ENCODE data around the gene MFSD1. TPM values are rescaled to one million over a fixed set of nuclear protein-coding genes. Genes with fewer than 3 reads are reported as not detected.
"Not testable (repeated sequence)": the region's sequence is repeated elsewhere in the genome, so short reads cannot be mapped to it uniquely, and the experiment has no call there.

The MFSD1 gene
- total and polyA plus RNA-seq, 2 of the 13 experiments (the other 11 are each of a cell fraction or from before 2014, with no cell fraction given), result 17.3 to 37.9 TPM

DNA sequence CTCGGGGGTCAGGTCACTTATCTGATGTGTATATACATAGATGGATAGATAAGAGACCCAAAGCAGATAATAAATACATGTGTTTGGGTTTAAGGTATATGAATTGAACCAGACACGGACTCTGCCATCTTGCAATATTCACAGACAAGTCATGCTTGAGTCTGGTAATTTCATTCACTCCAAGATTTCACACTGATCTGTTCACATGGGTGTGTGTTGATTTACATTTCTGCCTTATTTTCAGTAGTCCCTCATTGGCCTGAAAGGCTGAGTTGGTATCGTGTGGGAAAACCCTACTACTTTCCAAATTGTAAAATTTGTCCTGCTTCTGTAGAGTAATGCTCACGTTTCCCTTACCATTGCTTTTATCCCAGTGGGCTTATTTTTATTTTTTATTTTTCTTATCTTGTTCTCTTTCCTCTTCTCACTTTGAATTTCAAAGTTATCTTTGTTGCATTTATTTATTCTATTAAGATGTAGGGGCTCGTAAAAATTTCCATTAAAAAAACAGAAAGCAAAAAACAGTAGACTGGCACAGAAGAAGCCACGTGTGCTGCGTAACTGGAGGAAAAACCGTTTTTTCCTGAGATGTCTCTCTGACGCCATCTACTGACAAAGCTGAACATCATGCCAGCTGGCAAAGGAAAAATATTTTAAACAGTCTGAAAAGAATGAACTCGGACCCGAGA is 10.8 kb upstream of the MFSD1 start (continued):
- no peak for TF ChIP-seq ZNF460 (CRISPR knock-in tag; IDR thresholded peaks at IDR 0.05; ENCODE audit: borderline replicate concordance)
- TF ChIP-seq SAP130 (CRISPR knock-in tag; IDR thresholded peaks at IDR 0.05; ENCODE audit: low read depth), result peak; percentile 41
- TF ChIP-seq KDM1A (CRISPR knock-in tag; IDR thresholded peaks at IDR 0.05), result no peak
- 0 out of 2 replicates have a peak, but pooled peaks have one; percentile 16 for TF ChIP-seq ONECUT2 (CRISPR knock-in tag; IDR thresholded peaks at IDR 0.05)
- TF ChIP-seq ZNF468 (CRISPR knock-in tag; IDR thresholded peaks at IDR 0.05), result no peak
- TF ChIP-seq, protein P1, sequence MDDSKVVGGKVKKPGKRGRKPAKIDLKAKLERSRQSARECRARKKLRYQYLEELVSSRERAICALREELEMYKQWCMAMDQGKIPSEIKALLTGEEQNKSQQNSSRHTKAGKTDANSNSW (CRISPR knock-in tag; IDR thresholded peaks at IDR 0.05; ENCODE audit: borderline replicate concordance), result no peak
- peak; percentile 70; the same call in 1 of the 2 replicates for TF ChIP-seq RAD21 (CRISPR knock-in tag; IDR thresholded peaks at IDR 0.05)

DNA sequence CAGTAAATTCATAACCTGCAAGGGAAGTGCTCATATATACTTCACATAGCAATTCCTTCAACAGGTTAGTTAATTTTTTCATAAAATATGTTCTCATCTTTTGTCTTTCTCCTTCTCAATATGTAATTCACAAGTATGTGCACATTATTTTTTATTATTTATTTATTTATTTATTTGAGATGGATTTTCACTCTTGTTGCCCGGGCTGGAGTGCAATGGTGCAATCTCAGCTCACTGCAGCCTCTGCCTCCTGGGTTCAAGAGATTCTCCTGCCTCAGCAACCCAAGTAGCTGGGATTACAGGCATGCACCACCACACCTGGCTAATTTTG is 10.3 kb upstream of the MFSD1 start:
- H3K27me3 ChIP-seq (ENCODE audit: control insufficient read depth in 1 of 2, insufficient read depth in 2 of 2, low read length in 2 of 2); DNase-seq (ENCODE audit: low spot score); H3K9ac ChIP-seq (ENCODE audit: insufficient read depth, low read depth, low read length); BruUV-seq (replicated peaks); FAIRE-seq; H3K36me3 ChIP-seq (replicated peaks in 1 of 2; ENCODE audit: control insufficient read depth in 1 of 2, insufficient read depth in 2 of 2, low read length in 2 of 2); H3K27ac ChIP-seq (ENCODE audit: extremely low read length, insufficient read depth, low read length); H3K9me3 ChIP-seq (ENCODE audit: low read length); H4K20me1 ChIP-seq (ENCODE audit: insufficient read depth, low read length); H2AFZ ChIP-seq (ENCODE audit: low read length); ATAC-seq; H3K4me3 ChIP-seq (replicated peaks in 1 of 3; ENCODE audit: insufficient read depth in 1 of 3, low read depth in 2 of 3, low read length in 3 of 3); H3K4me1 ChIP-seq (ENCODE audit: insufficient read depth, low read length); H3K79me2 ChIP-seq (ENCODE audit: insufficient read depth, low read length): not testable (repeated sequence)
- ChIA-PET CTCF (ENCODE audit: low intra/inter-chr PET ratio, low total read pairs) (interaction anchor here (1.3 to 3.7 kb wide), 5 partner anchors 62 to 252 kb away, joined by 3 to 35 read pairs (median 13); partner anchors contain the start of gene GFM1), POLR2A (interaction anchor here (1.0 kb wide), 2 partner anchors 64 to 132 kb away, joined by 3 to 6 read pairs; no protein-coding TSS in a partner anchor)
- H3K4me2 ChIP-seq (ENCODE audit: low read depth, low read length), result peak overlapping the region; percentile 73
- intact Hi-C loops (cut with micrococcal nuclease; ENCODE audit: unreplicated experiment) (loop anchor here (1.0 kb wide), 3 partner anchors 64 to 252 kb away; no protein-coding TSS in a partner anchor), in situ Hi-C loops (cut with HindIII; ENCODE audit: extremely low pct_ligation_motif_present, low pct_unique_long_range_greater_than_20kb) (loop anchor here (5.0 to 25.0 kb wide), 2 partner anchors 64 to 254 kb away; no protein-coding TSS in a partner anchor)
- TF ChIP-seq YEATS4 (CRISPR knock-in tag; IDR thresholded peaks at IDR 0.05; ENCODE audit: borderline replicate concordance), result 0 out of 2 replicates have a peak, but pooled peaks have one; percentile 1
- WGBS (ENCODE audit: low lambda C conversion rate), result 0% methylated on average over 1 of the region's 1 CpG

Data from HepG2 (cell line).